Stimulated activated naive CD8-positive, alpha-beta T cell treated with anti-CD3 and anti-CD28 coated beads, Interleukin-15, Interleukin-2, amounts not matched to agents 100 U/mL and 50 U/mL, for 24 hours (primary cell): ENCODE measurements around the gene NHSL2.

Experiments used
- ATAC-seq: fragments of 150-1000 bp; cut with Tn5 transposase; one replicate; pipeline ENCODE4 v1.10.0; 2021
- DNase-seq: peaks from one replicate; pipeline ENCODE4 v3.0.0; 2021

The NHSL2 gene

GRCh38 chrX:71990518-71990917 lies 79.9 kb downstream of the NHSL2 start:
- DNase-seq (no peak), ATAC-seq (no peak)

GRCh38 chrX:71991164-71991563 lies 80.5 kb downstream of the NHSL2 start:
- DNase-seq, result no peak
- ATAC-seq, result no peak

- DNase-seq (peak; percentile 19), ATAC-seq (peak; percentile 63)
These were observed 82.1 kb downstream of the NHSL2 start for GRCh38 chrX:71992711-71993110.

- DNase-seq (no peak), ATAC-seq (no peak)
These were observed 82.7 kb downstream of the NHSL2 start for GRCh38 chrX:71993371-71993770.

GRCh38 chrX:71994601-71995000 lies 84.0 kb downstream of the NHSL2 start:
- no peak for ATAC-seq
- no peak for DNase-seq

- DNase-seq, result no peak
- ATAC-seq, result no peak
These were observed 84.5 kb downstream of the NHSL2 start for GRCh38 chrX:71995122-71995521.

- no peak for ATAC-seq
- no peak for DNase-seq
These were observed 85.5 kb downstream of the NHSL2 start for GRCh38 chrX:71996136-71996535.

GRCh38 chrX:71996826-71997225 lies 86.2 kb downstream of the NHSL2 start:
- ATAC-seq, result no peak
- no peak for DNase-seq

- ATAC-seq, result no peak
- no peak for DNase-seq
These were observed 86.7 kb downstream of the NHSL2 start for GRCh38 chrX:71997320-71997719.

GRCh38 chrX:71998836-71999509 lies 88.3 kb downstream of the NHSL2 start:
- ATAC-seq, result no peak
- peak; percentile 28 for DNase-seq

GRCh38 chrX:71999535-71999934 lies 88.9 kb downstream of the NHSL2 start:
- DNase-seq (no peak), ATAC-seq (no peak)

- DNase-seq, result no peak
- no peak for ATAC-seq
These were observed 90.8 kb downstream of the NHSL2 start for GRCh38 chrX:72001471-72001870.

- DNase-seq, result no peak
These were observed 91.3 kb downstream of the NHSL2 start for GRCh38 chrX:72001906-72002305.

GRCh38 chrX:72002875-72003274 lies 92.2 kb downstream of the NHSL2 start:
- no peak for DNase-seq
- ATAC-seq, result no peak

More at GRCh38 chrX:72001906-72002305, 91.3 kb downstream of the NHSL2 start:
- ATAC-seq, result no peak

- no peak for DNase-seq
- no peak for ATAC-seq
These were observed 93.4 kb downstream of the NHSL2 start for GRCh38 chrX:72003811-72004750.

- ATAC-seq (no peak), DNase-seq (no peak)
These were observed 94.4 kb downstream of the NHSL2 start for GRCh38 chrX:72005046-72005445.

GRCh38 chrX:72006461-72006860 lies 95.8 kb downstream of the NHSL2 start:
- no peak for DNase-seq

GRCh38 chrX:72009731-72010130 lies 99.1 kb downstream of the NHSL2 start:
- DNase-seq (no peak), ATAC-seq (no peak)

More at GRCh38 chrX:72006461-72006860, 95.8 kb downstream of the NHSL2 start:
- ATAC-seq, result no peak

GRCh38 chrX:72011734-72012133 lies 101.1 kb downstream of the NHSL2 start:
- DNase-seq, result no peak
- no peak for ATAC-seq

GRCh38 chrX:72015383-72015782 lies 104.7 kb downstream of the NHSL2 start:
- no peak for ATAC-seq
- no peak for DNase-seq

- ATAC-seq, result no peak
- no peak for DNase-seq
These were observed 106.5 kb downstream of the NHSL2 start for GRCh38 chrX:72016881-72017783.
